ENCODE data around the gene ADCY9.
"Not testable (repeated sequence)": the region's sequence is repeated elsewhere in the genome, so short reads cannot be mapped to it uniquely, and the experiment has no call there.

Gene ADCY9

GRCh38 chr16:4042581-4042980, 73.7 kb downstream of the ADCY9 start:
- H3K4me3 ChIP-seq (ENCODE audit: insufficient read depth, low read depth, low read length), result no peak overlapping the region
- no peaks in the 10 kb centered on the region for H3K4me1 ChIP-seq (ENCODE audit: control insufficient read depth, insufficient read depth, low read length)
- H3K9me3 ChIP-seq (ENCODE audit: control insufficient read depth, low read length), result no peaks in the 10 kb centered on the region
- H3K27ac ChIP-seq (ENCODE audit: insufficient read depth, low read depth, low read length, poor library complexity, severe bottlenecking), result no peak overlapping the region
- no peaks in the 10 kb centered on the region for H3K36me3 ChIP-seq (ENCODE audit: control insufficient read depth, insufficient read depth, low read length)
- H3K27me3 ChIP-seq (ENCODE audit: control insufficient read depth, insufficient read depth, low read length, poor library complexity, severe bottlenecking), result no peaks in the 10 kb centered on the region
- WGBS, 2 experiments, result 93 to 96% methylated on average over 11 of the region's 11 CpGs

DNA sequence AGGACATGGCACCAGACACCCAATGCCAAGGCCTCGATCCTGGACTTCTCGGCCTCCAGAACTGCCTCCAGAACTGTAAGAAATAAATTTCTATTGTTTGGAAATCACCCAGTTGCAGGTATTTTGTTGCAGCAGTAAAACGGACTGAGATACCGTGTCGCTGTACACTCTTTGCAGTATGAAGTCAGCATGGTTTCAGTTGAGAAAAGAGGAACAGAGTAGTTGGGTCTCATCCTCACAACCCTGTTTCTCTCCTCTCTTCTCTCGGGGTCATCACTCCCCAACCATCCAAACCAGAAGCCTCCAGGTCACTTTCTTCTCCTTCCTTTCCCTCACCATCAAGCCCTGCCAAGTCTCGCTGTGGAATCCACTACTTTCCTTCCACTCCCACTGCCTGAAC, 77.8 kb downstream of the ADCY9 start:
- H3K27me3 ChIP-seq (ENCODE audit: control insufficient read depth, insufficient read depth, low read length, poor library complexity, severe bottlenecking), result no peaks in the 10 kb centered on the region
- H3K4me3 ChIP-seq (ENCODE audit: insufficient read depth, low read depth, low read length), result no peak overlapping the region
- H3K9me3 ChIP-seq (ENCODE audit: control insufficient read depth, low read length), result no peaks in the 10 kb centered on the region
- no peak overlapping the region for H3K27ac ChIP-seq (ENCODE audit: insufficient read depth, low read depth, low read length, poor library complexity, severe bottlenecking)
- no peaks in the 10 kb centered on the region for H3K36me3 ChIP-seq (ENCODE audit: control insufficient read depth, insufficient read depth, low read length)
- 94% methylated on average over 7 of the region's 7 CpGs for WGBS, 2 experiments
- H3K4me1 ChIP-seq (ENCODE audit: control insufficient read depth, insufficient read depth, low read length), result no peaks in the 10 kb centered on the region

- H3K4me3 ChIP-seq (ENCODE audit: insufficient read depth, low read depth, low read length), result not testable (repeated sequence)
These were observed 79.3 kb downstream of the ADCY9 start for GRCh38 chr16:4036952-4037351.

GRCh38 chr16:4034963-4035362, 81.3 kb downstream of the ADCY9 start:
- WGBS, 2 experiments, result 90 to 93% methylated on average over 4 of the region's 4 CpGs
- Histone ChIP-seq H3K4me3 (ENCODE audit: insufficient read depth, low read depth, low read length) (no peak overlapping the region), H3K9me3 (ENCODE audit: control insufficient read depth, low read length) (no peaks in the 10 kb centered on the region), H3K36me3 (ENCODE audit: control insufficient read depth, insufficient read depth, low read length) (no peaks in the 10 kb centered on the region), H3K27me3 (ENCODE audit: control insufficient read depth, insufficient read depth, low read length, poor library complexity, severe bottlenecking) (no peaks in the 10 kb centered on the region), H3K4me1 (ENCODE audit: control insufficient read depth, insufficient read depth, low read length) (no peaks in the 10 kb centered on the region), H3K27ac (ENCODE audit: insufficient read depth, low read depth, low read length, poor library complexity, severe bottlenecking) (no peak overlapping the region)

More at GRCh38 chr16:4036952-4037351, 79.3 kb downstream of the ADCY9 start:
- not testable (repeated sequence) for H3K27me3 ChIP-seq (ENCODE audit: control insufficient read depth, insufficient read depth, low read length, poor library complexity, severe bottlenecking); H3K27ac ChIP-seq (ENCODE audit: insufficient read depth, low read depth, low read length, poor library complexity, severe bottlenecking); H3K4me1 ChIP-seq (ENCODE audit: control insufficient read depth, insufficient read depth, low read length); H3K9me3 ChIP-seq (ENCODE audit: control insufficient read depth, low read length); H3K36me3 ChIP-seq (ENCODE audit: control insufficient read depth, insufficient read depth, low read length)
- 94 to 95% methylated on average over 3 of the region's 3 CpGs for WGBS, 2 experiments

DNA sequence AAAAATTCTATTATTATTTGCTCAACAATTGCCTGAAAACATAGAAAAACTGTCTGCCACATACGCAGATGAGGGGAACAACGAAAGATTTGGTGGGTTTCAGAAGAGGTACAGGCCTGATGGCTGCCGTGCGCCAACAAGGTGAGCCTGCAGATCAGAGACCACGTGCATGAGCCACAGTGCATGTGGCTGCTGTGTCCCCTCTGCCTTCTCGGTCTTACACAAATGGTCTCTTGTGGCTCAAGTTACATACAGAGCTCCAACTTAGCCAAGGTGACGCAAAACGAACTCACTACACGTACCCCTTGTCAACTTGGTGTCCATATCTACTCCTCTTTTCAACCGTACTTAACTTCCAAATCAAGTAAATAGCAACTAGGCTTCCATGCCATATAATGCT, 82.3 kb downstream of the ADCY9 start:
- Histone ChIP-seq H3K9me3 (ENCODE audit: control insufficient read depth, low read length) (no peaks in the 10 kb centered on the region), H3K4me1 (ENCODE audit: control insufficient read depth, insufficient read depth, low read length) (no peaks in the 10 kb centered on the region), H3K36me3 (ENCODE audit: control insufficient read depth, insufficient read depth, low read length) (no peaks in the 10 kb centered on the region), H3K27me3 (ENCODE audit: control insufficient read depth, insufficient read depth, low read length, poor library complexity, severe bottlenecking) (no peaks in the 10 kb centered on the region), H3K4me3 (ENCODE audit: insufficient read depth, low read depth, low read length) (no peak overlapping the region), H3K27ac (ENCODE audit: insufficient read depth, low read depth, low read length, poor library complexity, severe bottlenecking) (no peak overlapping the region)
- WGBS, 2 experiments, result 94 to 95% methylated on average over 10 of the region's 10 CpGs

DNA sequence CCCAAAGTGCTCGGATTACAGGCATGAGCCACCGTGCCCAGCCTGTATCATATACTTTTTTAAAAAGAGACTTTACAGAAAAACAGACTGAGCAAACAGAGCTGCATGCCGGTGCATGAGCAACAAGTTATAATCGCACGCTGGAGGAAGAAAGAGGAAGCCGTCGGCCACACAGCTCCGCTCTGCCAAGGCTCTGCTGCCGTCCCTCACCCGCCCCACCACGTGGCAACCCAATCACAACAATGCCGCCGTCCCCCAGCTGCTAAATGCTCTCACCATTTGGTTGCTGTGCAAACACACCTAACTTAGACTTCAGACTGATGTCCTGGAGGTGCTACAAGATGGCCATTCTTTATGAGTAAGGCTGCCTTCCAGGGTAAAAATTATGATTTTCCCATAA, 83.5 kb downstream of the ADCY9 start:
- Histone ChIP-seq H3K36me3 (ENCODE audit: control insufficient read depth, insufficient read depth, low read length) (no peaks in the 10 kb centered on the region), H3K27ac (ENCODE audit: insufficient read depth, low read depth, low read length, poor library complexity, severe bottlenecking) (no peak overlapping the region), H3K9me3 (ENCODE audit: control insufficient read depth, low read length) (no peaks in the 10 kb centered on the region), H3K4me1 (ENCODE audit: control insufficient read depth, insufficient read depth, low read length) (no peaks in the 10 kb centered on the region), H3K4me3 (ENCODE audit: insufficient read depth, low read depth, low read length) (no peak overlapping the region), H3K27me3 (ENCODE audit: control insufficient read depth, insufficient read depth, low read length, poor library complexity, severe bottlenecking) (no peaks in the 10 kb centered on the region)
- WGBS, 2 experiments, result 87 to 88% methylated on average over 13 of the region's 13 CpGs

DNA sequence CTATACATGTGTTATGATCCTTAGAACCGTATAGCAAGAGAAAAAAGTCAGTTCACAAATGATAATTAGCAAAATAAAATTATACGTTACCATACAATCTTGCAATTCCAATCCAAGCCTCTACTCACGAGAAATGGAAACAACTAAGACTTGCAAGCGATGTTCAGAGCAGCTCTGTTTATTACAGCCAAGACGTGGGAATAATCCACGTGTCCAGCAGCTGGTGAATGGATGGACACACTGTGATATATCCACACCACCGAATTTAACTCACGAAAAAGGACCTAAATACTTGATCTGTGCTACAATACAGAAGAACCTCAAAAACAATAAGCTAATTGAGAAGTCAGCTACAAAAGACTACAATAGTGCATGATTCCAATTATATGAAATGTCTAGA, 88.1 kb downstream of the ADCY9 start:
- H3K36me3 ChIP-seq (ENCODE audit: control insufficient read depth, insufficient read depth, low read length), result no peaks in the 10 kb centered on the region
- no peak overlapping the region for H3K27ac ChIP-seq (ENCODE audit: insufficient read depth, low read depth, low read length, poor library complexity, severe bottlenecking)
- 94 to 95% methylated on average over 8 of the region's 8 CpGs for WGBS, 2 experiments
- no peaks in the 10 kb centered on the region for H3K9me3 ChIP-seq (ENCODE audit: control insufficient read depth, low read length)
- H3K4me3 ChIP-seq (ENCODE audit: insufficient read depth, low read depth, low read length), result no peak overlapping the region
- no peaks in the 10 kb centered on the region for H3K27me3 ChIP-seq (ENCODE audit: control insufficient read depth, insufficient read depth, low read length, poor library complexity, severe bottlenecking)
- no peaks in the 10 kb centered on the region for H3K4me1 ChIP-seq (ENCODE audit: control insufficient read depth, insufficient read depth, low read length)

- Histone ChIP-seq H3K4me1 (ENCODE audit: control insufficient read depth, insufficient read depth, low read length) (no peaks in the 10 kb centered on the region), H3K27me3 (ENCODE audit: control insufficient read depth, insufficient read depth, low read length, poor library complexity, severe bottlenecking) (no peaks in the 10 kb centered on the region), H3K27ac (ENCODE audit: insufficient read depth, low read depth, low read length, poor library complexity, severe bottlenecking) (no peak overlapping the region), H3K4me3 (ENCODE audit: insufficient read depth, low read depth, low read length) (no peak overlapping the region), H3K36me3 (ENCODE audit: control insufficient read depth, insufficient read depth, low read length) (no peaks in the 10 kb centered on the region), H3K9me3 (ENCODE audit: control insufficient read depth, low read length) (no peaks in the 10 kb centered on the region)
- 90 to 94% methylated on average over 7 of the region's 7 CpGs for WGBS, 2 experiments
These were observed 89.4 kb downstream of the ADCY9 start for GRCh38 chr16:4026854-4027253.

- Histone ChIP-seq H3K36me3 (ENCODE audit: control insufficient read depth, insufficient read depth, low read length) (no peaks in the 10 kb centered on the region), H3K27me3 (ENCODE audit: control insufficient read depth, insufficient read depth, low read length, poor library complexity, severe bottlenecking) (no peaks in the 10 kb centered on the region), H3K4me1 (ENCODE audit: control insufficient read depth, insufficient read depth, low read length) (no peaks in the 10 kb centered on the region), H3K9me3 (ENCODE audit: control insufficient read depth, low read length) (no peaks in the 10 kb centered on the region), H3K27ac (ENCODE audit: insufficient read depth, low read depth, low read length, poor library complexity, severe bottlenecking) (no peak overlapping the region), H3K4me3 (ENCODE audit: insufficient read depth, low read depth, low read length) (no peak overlapping the region)
- WGBS, 2 experiments, result 96% methylated on average over 14 of the region's 14 CpGs
These were observed 90.8 kb downstream of the ADCY9 start for GRCh38 chr16:4025428-4025827.

DNA sequence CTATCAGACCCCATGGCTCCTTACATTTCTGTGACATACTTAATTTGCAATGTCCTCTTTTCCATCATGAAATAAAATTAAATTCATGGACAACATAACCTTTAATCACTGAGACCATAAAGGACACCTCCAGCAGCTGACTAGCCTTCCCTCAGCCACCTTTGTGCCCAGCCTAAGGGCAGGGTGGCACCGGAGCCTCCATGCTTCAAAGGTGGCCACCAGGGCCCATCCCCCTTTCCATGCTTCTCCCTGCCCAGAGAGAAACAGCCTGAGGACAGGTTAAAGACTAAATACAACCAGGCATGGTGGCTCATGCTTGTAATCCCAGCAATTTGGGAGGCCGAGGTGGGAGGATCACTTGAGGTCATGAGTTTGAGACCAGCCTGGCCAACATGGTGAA, 94.3 kb downstream of the ADCY9 start:
- H3K4me3 ChIP-seq (ENCODE audit: insufficient read depth, low read depth, low read length), result no peak overlapping the region
- H3K27ac ChIP-seq (ENCODE audit: insufficient read depth, low read depth, low read length, poor library complexity, severe bottlenecking), result no peak overlapping the region
- H3K27me3 ChIP-seq (ENCODE audit: control insufficient read depth, insufficient read depth, low read length, poor library complexity, severe bottlenecking), result no peaks in the 10 kb centered on the region
- H3K4me1 ChIP-seq (ENCODE audit: control insufficient read depth, insufficient read depth, low read length), result no peaks in the 10 kb centered on the region
- WGBS, 2 experiments, result 85 to 88% methylated on average over 2 of the region's 2 CpGs
- H3K36me3 ChIP-seq (ENCODE audit: control insufficient read depth, insufficient read depth, low read length), result no peaks in the 10 kb centered on the region
- no peaks in the 10 kb centered on the region for H3K9me3 ChIP-seq (ENCODE audit: control insufficient read depth, low read length)

DNA sequence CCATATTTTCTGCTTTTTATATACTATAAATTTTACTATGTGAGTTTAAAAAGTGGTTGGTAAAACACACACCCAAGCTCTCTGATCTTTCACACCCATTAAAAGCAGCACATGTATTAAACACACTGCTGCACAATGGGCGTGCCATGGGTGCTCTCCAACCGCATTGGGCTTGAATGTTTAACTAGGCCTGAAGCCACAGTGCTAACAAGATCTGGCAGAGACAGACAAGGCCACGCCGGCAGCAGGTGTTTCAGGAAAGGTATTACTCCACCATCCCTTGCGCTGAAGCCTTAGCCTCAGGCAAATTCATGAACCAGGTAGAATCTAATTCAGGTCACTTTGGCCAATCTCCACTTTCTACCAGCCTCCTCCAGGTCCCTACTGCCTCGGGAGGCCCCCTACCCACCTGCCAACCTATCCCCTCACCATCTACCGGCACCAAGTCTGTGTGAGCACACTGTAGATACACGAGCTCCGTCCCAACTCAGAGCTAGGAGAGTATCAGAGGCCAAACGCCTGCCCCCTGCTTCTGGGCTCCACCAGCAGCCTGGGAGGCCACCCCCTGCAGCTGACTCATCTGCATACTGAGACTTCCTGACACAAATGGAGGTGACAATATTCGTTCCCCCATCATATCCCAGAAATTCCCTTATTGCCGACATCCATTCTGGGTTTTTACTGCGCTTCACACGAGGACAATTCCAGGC, 95.0 kb downstream of the ADCY9 start:
- no peak overlapping the region for H3K27ac ChIP-seq (ENCODE audit: insufficient read depth, low read depth, low read length, poor library complexity, severe bottlenecking)
- 79% methylated on average over 14 of the region's 14 CpGs for WGBS, 2 experiments
- no peaks in the 10 kb centered on the region for H3K9me3 ChIP-seq (ENCODE audit: control insufficient read depth, low read length)
- no peaks in the 10 kb centered on the region for H3K36me3 ChIP-seq (ENCODE audit: control insufficient read depth, insufficient read depth, low read length)
- no peaks in the 10 kb centered on the region for H3K27me3 ChIP-seq (ENCODE audit: control insufficient read depth, insufficient read depth, low read length, poor library complexity, severe bottlenecking)
- no peak overlapping the region for H3K4me3 ChIP-seq (ENCODE audit: insufficient read depth, low read depth, low read length)
- no peaks in the 10 kb centered on the region for H3K4me1 ChIP-seq (ENCODE audit: control insufficient read depth, insufficient read depth, low read length)
